ENCODE measurements around the gene HBZ.

- TF ChIP-seq ZC3H10 (CRISPR knock-in tag; IDR thresholded peaks at IDR 0.05) (no peak), ESRRG (CRISPR knock-in tag; IDR thresholded peaks at IDR 0.05) (no peak), PPARA (CRISPR knock-in tag; IDR thresholded peaks at IDR 0.05; ENCODE audit: borderline replicate concordance) (no peak), ISL1 (CRISPR knock-in tag; IDR thresholded peaks at IDR 0.05) (no peak), PATZ1 (CRISPR knock-in tag; IDR thresholded peaks at IDR 0.05; ENCODE audit: borderline replicate concordance) (no peak), TSHZ2 (CRISPR knock-in tag; IDR thresholded peaks at IDR 0.05) (no peak), ARNTL (CRISPR knock-in tag; IDR thresholded peaks at IDR 0.05; ENCODE audit: borderline replicate concordance, low read depth) (no peak), ZNF70 (CRISPR knock-in tag; IDR thresholded peaks at IDR 0.05) (no peak), ZFP3 (CRISPR knock-in tag; IDR thresholded peaks at IDR 0.05) (no peak)
- TF ChIP-seq, protein P1, sequence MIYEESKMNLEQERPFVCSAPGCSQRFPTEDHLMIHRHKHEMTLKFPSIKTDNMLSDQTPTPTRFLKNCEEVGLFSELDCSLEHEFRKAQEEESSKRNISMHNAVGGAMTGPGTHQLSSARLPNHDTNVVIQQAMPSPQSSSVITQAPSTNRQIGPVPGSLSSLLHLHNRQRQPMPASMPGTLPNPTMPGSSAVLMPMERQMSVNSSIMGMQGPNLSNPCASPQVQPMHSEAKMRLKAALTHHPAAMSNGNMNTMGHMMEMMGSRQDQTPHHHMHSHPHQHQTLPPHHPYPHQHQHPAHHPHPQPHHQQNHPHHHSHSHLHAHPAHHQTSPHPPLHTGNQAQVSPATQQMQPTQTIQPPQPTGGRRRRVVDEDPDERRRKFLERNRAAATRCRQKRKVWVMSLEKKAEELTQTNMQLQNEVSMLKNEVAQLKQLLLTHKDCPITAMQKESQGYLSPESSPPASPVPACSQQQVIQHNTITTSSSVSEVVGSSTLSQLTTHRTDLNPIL (CRISPR knock-in tag; IDR thresholded peaks at IDR 0.05; ENCODE audit: low read depth) = no peak
These were observed 21.8 kb upstream of the HBZ start for GRCh38 chr16:130533-131173.

Data from SK-N-SH treated with all-trans-retinoic acid at 6 μM for 48 hours (cell line).